ENCODE data around the gene CHD9NB. TPM values are rescaled to one million over a fixed set of nuclear protein-coding genes. Genes with fewer than 3 reads are reported as not detected.
"Not testable (repeated sequence)": the region's sequence is repeated elsewhere in the genome, so short reads cannot be mapped to it uniquely, and the experiment has no call there.

CHD9NB gene
- polyA plus RNA-seq, 1 of the 3 experiments (the other 2 are of a cell fraction), result 2.7 TPM

DNA sequence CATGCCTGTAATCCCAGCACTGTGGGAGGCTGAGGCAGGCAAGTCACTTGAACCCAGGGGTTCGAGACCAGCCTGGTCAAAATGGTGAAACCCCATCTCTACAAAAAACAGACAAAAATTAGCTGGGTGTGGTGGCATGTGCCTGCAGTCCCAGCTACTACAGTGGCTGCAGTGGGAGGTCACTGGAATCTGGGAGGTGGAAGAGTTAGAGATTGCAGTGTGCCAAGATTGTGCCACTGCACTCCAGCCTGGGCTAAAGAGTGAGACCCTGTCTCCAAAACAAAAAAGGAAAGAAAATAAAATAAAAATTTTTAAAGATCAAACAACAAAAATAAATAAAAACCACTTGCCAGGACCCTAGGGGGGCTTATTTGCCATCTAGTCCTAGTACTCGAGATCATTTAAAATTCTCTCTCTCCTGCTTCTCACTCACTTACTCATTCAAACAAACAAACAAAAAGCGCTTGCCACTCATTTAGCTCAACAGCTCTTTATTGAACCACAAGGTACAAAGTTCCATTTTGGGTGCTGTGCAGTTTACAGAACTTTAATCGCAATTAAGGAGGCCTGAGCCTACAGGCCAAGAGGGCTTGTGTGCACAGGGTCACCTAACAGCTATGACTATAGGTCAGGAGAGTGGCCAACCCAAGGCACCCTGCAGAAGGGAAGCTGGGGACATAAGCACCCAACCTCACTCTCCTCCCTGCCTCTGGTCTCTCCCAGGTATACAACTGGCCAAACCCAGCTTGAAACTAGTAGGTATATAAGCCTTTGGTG lies 4.4 kb downstream of the CHD9NB start:
- Histone ChIP-seq H3K9me2 (no peaks in the 10 kb centered on the region), H3K9ac (no peak overlapping the region), H3K4me3 (ENCODE audit: low read depth in 2 of 2, low read length in 1 of 2) (no peak overlapping the region), H3K27ac (ENCODE audit: low read depth in 2 of 2, low read length in 1 of 2) (no peak overlapping the region), H3K36me3 (replicated peaks in 1 of 2; ENCODE audit: control insufficient read depth in 1 of 2, insufficient read depth in 2 of 2, low read length in 1 of 2) (peaks cover 0 to 8% of the 10 kb centered on the region in 2 experiments), H4K20me1 (ENCODE audit: insufficient read depth) (no peaks in the 10 kb centered on the region), H3K4me2 (no peak overlapping the region), H3K9me3 (no peaks in the 10 kb centered on the region), H2AFZ (ENCODE audit: low read depth) (no peak overlapping the region), H3K4me1 (ENCODE audit: control insufficient read depth in 1 of 2, insufficient read depth in 2 of 2, low read depth in 1 of 2, low read length in 1 of 2) (peaks cover 0 to 4% of the 10 kb centered on the region in 2 experiments; a peak in 2 of 4 replicates), H3F3A (replicated peaks; ENCODE audit: insufficient read depth) (peaks cover 7% of the 10 kb centered on the region), H3K79me2 (ENCODE audit: insufficient read depth) (peaks cover 10% of the 10 kb centered on the region; the same call in 1 of the 2 replicates), H3K27me3 (ENCODE audit: insufficient read depth) (no peaks in the 10 kb centered on the region)
- WGBS (ENCODE audit: low lambda C conversion rate), result 90% methylated on average over 4 of the region's 4 CpGs
- TF ChIP-seq EZH2phosphoT487 (IDR thresholded peaks at IDR 0.05; ENCODE audit: borderline replicate concordance, low read depth), result no peak
- no peak for TF ChIP-seq NFIC (IDR thresholded peaks at IDR 0.05; ENCODE audit: borderline replicate concordance)
- no peak for TF ChIP-seq SIN3A (IDR thresholded peaks at IDR 0.05; ENCODE audit: borderline replicate concordance, low read depth, low read length)
- no peak for TF ChIP-seq YY1 (IDR thresholded peaks at IDR 0.05; ENCODE audit: low read depth)
- POLR2A ChIA-PET, result no interaction called here
- DNase-seq, result no peak
- CTCF ChIA-PET, result no interaction called here

DNA sequence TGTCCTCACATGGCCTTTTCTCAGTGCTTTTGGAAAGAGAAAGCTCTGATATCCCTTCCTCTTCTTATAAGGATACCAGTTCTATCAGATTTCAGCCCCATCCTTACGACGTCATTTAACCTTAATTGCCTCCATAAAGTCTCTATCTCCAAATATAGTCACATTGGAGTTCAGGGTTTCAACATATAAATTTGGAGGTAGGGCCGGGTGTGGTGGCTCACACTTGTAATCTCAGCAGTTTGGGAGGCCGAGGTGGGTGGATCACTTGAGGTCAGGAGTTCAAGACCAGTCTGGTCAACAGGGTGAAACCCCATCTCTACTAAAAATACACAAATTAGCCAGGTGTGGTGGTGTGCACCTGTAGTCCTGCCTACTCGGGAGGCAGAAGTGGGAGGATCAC lies 5.2 kb downstream of the CHD9NB start:
- H4K20me1 ChIP-seq (ENCODE audit: insufficient read depth); H3K9me2 ChIP-seq; H3K27me3 ChIP-seq (ENCODE audit: insufficient read depth); H2AFZ ChIP-seq (ENCODE audit: low read depth); H3K27ac ChIP-seq (ENCODE audit: low read depth in 2 of 2, low read length in 1 of 2); H3K9ac ChIP-seq; DNase-seq; H3K4me3 ChIP-seq (ENCODE audit: low read depth in 2 of 2, low read length in 1 of 2); H3K4me1 ChIP-seq (ENCODE audit: control insufficient read depth in 1 of 2, insufficient read depth in 2 of 2, low read depth in 1 of 2, low read length in 1 of 2); H3F3A ChIP-seq (replicated peaks; ENCODE audit: insufficient read depth); H3K4me2 ChIP-seq; CTCF ChIA-PET; POLR2A ChIA-PET; H3K9me3 ChIP-seq; H3K36me3 ChIP-seq (replicated peaks in 1 of 2; ENCODE audit: control insufficient read depth in 1 of 2, insufficient read depth in 2 of 2, low read length in 1 of 2): not testable (repeated sequence)
- WGBS (ENCODE audit: low lambda C conversion rate), result 82% methylated on average over 5 of the region's 5 CpGs
- H3K79me2 ChIP-seq (ENCODE audit: insufficient read depth), result peaks cover 10% of the 10 kb centered on the region; the same call in 1 of the 2 replicates

DNA sequence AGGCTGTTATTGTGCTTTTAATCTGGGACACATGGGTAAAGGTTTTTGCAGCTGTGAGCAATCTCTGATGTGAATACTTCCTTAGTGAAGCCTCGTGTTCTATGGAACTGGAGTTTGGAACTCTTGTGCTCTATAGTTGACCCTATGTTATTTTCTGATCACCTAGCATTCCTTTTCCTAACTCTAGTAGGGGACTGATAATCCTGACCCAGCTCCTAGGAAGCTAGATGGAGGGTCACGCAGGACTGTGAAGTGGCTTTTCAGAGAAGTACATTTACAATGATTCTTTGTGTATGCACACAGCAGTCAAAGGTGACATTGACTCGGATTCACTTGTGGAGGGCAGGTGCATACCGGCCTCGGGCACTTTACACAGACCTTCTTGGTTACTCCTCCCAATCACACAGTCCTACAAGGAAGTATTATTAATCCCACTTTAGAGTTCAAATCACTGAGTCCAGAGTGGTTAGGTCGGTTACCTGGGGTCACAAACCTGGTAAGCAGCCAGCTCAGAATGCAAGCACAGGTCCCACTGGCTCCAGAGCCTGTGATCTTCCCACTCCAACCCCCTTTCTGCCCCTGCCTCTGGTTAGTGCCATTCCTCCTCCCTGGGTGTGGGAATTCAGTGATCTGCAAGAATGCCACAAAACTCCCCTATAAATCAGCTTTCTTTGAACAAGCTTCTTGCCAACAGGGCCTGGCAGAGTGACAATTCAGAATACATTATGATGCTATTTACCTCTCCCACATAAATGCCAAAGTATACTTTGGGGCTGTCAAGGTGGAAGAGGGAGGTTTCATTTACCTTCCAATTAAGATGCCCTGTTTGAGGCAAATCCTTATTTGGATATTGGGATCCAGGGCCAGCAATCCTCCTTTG lies 7.1 kb downstream of the CHD9NB start:
- CTCF ChIA-PET, result interaction anchor here (0.5 to 3.4 kb wide), 5 partner anchors 9 to 245 kb away, joined by 3 to 19 read pairs (median 3); partner anchors contain the start of gene CHD9
- Histone ChIP-seq H3F3A (replicated peaks; ENCODE audit: insufficient read depth) (no peaks in the 10 kb centered on the region), H3K27me3 (ENCODE audit: insufficient read depth) (no peaks in the 10 kb centered on the region), H3K9me2 (no peaks in the 10 kb centered on the region), H3K27ac (ENCODE audit: low read depth in 2 of 2, low read length in 1 of 2) (no peak overlapping the region), H3K36me3 (replicated peaks in 1 of 2; ENCODE audit: control insufficient read depth in 1 of 2, insufficient read depth in 2 of 2, low read length in 1 of 2) (peaks cover 0 to 8% of the 10 kb centered on the region in 2 experiments), H4K20me1 (ENCODE audit: insufficient read depth) (no peaks in the 10 kb centered on the region), H3K4me3 (ENCODE audit: low read depth in 2 of 2, low read length in 1 of 2) (no peak overlapping the region), H3K79me2 (ENCODE audit: insufficient read depth) (no peaks in the 10 kb centered on the region), H3K9ac (no peak overlapping the region), H3K9me3 (no peaks in the 10 kb centered on the region), H2AFZ (ENCODE audit: low read depth) (no peak overlapping the region), H3K4me1 (ENCODE audit: control insufficient read depth in 1 of 2, insufficient read depth in 2 of 2, low read depth in 1 of 2, low read length in 1 of 2) (peaks cover 0 to 9% of the 10 kb centered on the region in 2 experiments; a peak in 2 of 4 replicates), H3K4me2 (no peak overlapping the region)
- no peak for DNase-seq
- POLR2A ChIA-PET, result no interaction called here
- 73% methylated on average over 6 of the region's 6 CpGs for WGBS (ENCODE audit: low lambda C conversion rate)
- TF ChIP-seq, protein P1, sequence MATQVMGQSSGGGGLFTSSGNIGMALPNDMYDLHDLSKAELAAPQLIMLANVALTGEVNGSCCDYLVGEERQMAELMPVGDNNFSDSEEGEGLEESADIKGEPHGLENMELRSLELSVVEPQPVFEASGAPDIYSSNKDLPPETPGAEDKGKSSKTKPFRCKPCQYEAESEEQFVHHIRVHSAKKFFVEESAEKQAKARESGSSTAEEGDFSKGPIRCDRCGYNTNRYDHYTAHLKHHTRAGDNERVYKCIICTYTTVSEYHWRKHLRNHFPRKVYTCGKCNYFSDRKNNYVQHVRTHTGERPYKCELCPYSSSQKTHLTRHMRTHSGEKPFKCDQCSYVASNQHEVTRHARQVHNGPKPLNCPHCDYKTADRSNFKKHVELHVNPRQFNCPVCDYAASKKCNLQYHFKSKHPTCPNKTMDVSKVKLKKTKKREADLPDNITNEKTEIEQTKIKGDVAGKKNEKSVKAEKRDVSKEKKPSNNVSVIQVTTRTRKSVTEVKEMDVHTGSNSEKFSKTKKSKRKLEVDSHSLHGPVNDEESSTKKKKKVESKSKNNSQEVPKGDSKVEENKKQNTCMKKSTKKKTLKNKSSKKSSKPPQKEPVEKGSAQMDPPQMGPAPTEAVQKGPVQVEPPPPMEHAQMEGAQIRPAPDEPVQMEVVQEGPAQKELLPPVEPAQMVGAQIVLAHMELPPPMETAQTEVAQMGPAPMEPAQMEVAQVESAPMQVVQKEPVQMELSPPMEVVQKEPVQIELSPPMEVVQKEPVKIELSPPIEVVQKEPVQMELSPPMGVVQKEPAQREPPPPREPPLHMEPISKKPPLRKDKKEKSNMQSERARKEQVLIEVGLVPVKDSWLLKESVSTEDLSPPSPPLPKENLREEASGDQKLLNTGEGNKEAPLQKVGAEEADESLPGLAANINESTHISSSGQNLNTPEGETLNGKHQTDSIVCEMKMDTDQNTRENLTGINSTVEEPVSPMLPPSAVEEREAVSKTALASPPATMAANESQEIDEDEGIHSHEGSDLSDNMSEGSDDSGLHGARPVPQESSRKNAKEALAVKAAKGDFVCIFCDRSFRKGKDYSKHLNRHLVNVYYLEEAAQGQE (IDR thresholded peaks at IDR 0.05; ENCODE audit: low read depth, low read length), result no peak
- TF ChIP-seq JUND (IDR thresholded peaks at IDR 0.05), result no peak
- TF ChIP-seq, protein P2, sequence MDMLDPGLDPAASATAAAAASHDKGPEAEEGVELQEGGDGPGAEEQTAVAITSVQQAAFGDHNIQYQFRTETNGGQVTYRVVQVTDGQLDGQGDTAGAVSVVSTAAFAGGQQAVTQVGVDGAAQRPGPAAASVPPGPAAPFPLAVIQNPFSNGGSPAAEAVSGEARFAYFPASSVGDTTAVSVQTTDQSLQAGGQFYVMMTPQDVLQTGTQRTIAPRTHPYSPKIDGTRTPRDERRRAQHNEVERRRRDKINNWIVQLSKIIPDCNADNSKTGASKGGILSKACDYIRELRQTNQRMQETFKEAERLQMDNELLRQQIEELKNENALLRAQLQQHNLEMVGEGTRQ (IDR thresholded peaks at IDR 0.05; ENCODE audit: borderline replicate concordance, low read depth, low read length), result no peak
- TF ChIP-seq IRF3 (IDR thresholded peaks at IDR 0.05; ENCODE audit: low read depth, low read length), result no peak
- no peak for TF ChIP-seq RXRA (IDR thresholded peaks at IDR 0.05; ENCODE audit: borderline replicate concordance, low read depth)
- no peak for TF ChIP-seq GATA2 (CRISPR knock-in tag; IDR thresholded peaks at IDR 0.05)
- TF ChIP-seq YY1 (IDR thresholded peaks at IDR 0.05; ENCODE audit: low read depth), result no peak
- TF ChIP-seq, protein P3, sequence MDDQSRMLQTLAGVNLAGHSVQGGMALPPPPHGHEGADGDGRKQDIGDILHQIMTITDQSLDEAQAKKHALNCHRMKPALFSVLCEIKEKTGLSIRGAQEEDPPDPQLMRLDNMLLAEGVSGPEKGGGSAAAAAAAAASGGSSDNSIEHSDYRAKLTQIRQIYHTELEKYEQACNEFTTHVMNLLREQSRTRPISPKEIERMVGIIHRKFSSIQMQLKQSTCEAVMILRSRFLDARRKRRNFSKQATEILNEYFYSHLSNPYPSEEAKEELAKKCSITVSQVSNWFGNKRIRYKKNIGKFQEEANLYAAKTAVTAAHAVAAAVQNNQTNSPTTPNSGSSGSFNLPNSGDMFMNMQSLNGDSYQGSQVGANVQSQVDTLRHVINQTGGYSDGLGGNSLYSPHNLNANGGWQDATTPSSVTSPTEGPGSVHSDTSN (IDR thresholded peaks at IDR 0.05), result no peak
